NCI-H2107 treated with DMSO at 0.1 percent for 48 hours (cell line): ENCODE results near the gene SF3B6.

ENCODE experiments used
- DNase-seq: peaks from one replicate; lab custom pipeline; 2025; ENCODE audit not compliant: unreplicated experiment; lab: John Stamatoyannopoulos, UW

Gene SF3B6

DNA sequence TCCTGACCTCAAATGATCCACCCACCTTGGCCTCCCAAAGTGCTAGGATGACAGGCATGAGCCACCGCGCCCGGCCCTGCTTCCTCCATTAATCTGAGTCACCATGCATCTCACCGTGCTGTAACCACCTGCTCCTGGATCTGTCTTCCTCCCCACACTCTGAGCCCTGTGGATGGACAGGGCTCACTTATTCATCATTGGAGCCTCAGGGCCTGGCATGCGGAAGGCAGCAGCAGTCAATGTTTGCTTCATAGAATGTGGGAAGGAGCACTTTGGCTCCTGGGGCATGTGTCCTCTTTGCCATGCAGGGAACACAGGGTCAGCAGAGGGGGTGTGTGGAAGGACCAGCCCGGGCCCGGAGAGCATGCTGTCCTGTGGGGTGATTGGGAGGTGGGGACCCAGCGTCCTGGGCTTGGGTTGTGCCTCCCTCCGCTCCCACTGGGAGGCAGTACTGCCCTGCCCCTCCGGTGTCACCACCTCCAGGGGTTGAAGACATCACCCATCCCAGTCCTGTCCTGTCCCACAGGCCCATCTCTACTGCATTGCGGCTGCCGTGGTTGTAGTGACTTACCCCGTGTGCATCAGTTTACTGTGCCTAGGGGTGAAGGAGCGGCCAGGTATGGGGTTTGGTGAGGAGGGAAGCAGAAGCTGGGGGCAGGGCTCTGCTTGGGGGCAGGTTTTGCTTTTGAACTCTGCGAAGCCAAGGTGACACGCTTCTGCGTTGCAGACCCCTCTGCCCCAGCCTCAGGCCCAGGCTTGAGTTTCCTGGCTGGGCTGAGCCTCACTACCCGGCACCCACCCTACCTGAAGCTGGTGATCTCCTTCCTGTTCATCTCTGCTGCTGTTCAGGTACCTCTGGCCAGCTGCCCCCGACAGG is 54.8 kb downstream of the SF3B6 start:
- DNase-seq: no peak

DNA sequence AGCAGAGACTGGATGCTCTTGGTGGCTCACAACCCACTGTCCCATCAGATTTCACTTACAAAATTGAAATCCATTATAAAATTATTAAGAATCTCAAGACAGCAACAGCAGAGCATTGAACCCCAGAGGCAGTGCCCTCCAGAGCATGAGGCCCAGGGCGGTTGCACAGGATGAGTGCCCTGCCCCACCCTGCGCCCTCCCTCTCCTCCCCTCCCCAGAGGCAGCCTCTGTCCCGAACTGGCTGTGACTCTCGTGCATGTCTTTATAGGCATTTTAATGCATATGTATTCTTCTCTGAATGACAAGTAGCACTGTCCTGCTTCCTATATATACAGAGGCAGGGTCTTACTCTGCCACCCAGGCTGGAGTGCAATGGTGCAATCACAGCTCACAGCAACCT is 55.9 kb downstream of the SF3B6 start:
- no peak for DNase-seq

DNA sequence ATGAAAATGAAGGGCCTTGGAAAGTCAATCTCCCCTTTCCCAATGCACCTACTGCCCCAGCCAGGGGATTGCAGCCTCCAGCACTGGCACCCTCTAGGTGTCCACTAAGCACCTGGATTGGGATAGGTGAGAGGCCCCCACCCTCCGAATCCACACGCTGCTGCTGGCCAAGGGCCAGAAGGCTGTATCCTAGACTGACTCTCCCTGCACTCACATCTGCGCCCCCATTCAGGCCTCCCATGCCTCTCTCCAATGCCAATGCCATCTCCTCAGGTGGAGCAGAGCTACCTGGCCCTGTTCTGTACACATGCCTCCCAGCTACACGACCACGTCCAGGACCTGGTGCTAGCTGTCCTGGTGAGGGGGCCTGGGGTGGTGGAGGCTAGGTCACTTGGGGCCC is 56.4 kb downstream of the SF3B6 start:
- DNase-seq: no peak

DNA sequence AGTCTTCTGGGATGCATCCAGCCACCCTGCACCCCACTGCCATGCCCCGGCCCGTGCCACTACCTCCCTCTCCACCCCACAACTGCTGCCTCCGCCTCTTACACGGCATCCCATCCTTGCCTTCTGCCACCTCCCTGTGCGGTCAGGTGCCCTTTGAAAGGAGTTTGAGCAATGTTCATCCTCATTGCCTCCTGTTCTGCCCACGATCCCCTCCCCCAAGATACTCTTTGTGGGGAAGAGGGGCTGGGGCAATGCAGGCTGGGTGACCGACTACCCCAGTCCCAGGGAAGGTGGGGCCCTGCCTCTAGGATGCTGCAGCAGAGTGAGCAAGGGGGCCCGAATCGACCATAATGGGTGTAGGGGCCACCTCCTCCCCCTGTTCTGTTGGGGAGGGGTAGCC is 57.9 kb downstream of the SF3B6 start:
- no peak for DNase-seq

DNA sequence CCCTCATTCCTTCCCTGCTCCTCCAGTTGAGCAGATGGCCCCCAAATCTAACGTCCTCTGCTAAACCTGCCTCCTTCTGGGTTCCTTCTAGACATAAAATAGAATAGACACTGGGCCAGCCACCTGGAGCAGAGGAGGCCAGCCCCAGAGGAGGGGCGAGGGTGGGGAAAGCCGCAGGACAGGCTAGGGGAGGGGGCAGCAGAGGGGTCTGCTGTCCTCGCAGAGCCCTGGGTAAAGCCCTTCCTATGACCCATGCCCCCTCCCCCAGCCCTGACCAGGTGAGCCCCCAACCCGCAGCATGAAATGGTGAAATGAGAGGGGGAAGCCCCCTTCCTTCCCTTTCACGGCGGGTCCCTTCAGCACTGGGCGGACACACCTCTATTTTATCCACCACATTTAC is 58.4 kb downstream of the SF3B6 start:
- DNase-seq: no peak
